HG02763 (cell line): Measurements from ENCODE around the gene SET.

Experiments
- ATAC-seq: cut with Tn5 transposase; IDR thresholded peaks from one replicate; pipeline ENCODE4 v1.9.1; 2021; ENCODE audit warnings: mild to moderate bottlenecking, moderate library complexity; ENCODE audit not compliant: unreplicated experiment

SET gene

DNA sequence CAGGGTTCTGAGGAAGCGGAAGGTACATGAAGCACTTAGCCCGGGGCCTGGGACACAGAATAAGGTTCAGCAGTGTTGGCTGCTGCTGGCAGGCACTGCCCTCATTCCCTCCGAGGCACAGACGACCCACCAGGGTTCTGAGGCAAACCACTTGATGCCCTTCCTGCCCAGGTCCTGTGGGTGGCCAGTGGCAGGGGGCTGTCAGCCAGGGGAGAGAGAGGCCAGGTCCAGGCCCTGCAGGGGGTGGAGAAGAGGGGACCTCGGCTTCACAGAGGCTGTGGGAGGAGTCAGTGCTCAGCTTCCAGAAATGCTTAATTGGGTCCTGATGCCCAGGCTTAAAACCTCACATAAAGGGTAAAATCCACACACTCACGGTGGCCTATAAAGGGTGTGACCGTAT is 39.3 kb downstream of the SET start:
- ATAC-seq = no peak

DNA sequence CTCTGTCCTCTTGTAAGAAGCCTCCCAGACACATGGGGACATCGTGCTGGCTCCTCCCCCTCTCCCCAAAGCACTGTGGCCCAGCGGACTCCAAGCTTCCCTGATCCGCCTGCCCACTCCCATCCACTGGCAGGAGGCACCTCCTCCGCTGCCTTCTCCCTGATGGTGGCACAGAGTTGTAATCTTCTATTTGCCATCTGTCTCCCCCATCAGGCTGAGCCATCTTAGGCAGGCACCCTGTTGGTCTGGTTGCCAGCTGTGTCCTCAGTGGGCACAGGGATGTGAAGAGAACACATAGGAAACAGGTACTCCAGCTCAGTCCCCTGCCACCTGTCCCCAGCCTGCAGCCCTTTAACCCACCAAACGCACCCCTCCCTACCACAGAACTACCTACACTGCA is 40.3 kb downstream of the SET start:
- ATAC-seq = no peak

DNA sequence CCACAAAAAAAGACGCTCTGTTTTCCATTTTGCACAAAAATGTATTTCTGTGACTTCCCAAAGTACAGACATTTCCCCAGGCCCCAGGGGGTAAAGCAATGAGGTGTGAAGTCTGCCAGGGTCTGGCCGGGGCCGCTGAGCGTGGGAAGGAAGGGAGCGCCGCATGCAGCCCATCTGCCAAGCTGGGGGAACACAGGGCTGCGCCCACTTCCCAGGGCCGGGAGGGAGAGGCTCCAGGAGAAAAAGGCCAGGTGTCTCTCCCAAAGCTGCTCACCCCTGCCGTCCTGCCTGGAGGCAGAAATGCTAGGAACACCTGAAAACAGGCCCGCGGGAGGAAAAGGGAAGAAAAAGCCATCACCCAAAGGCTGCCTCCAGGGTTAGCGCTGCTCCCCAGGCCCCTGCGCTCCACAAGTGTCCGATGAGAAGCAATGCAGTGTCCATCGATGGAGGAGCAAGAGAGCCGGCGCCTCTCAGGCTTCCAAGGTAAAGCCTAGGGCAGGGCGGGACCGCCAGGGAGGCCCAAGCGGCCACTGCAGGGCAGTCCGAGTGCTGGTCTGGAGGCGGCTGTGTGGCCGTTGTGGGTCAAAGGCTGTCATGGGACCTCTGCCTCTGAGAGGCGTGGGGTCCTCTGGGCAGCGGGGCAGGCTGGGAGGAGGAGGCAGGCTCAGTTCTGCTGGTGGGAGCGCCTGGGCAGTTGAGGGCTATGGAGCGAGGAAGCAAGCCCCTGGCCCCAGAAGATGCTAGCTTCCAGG is 40.9 kb downstream of the SET start:
- no peak for ATAC-seq

DNA sequence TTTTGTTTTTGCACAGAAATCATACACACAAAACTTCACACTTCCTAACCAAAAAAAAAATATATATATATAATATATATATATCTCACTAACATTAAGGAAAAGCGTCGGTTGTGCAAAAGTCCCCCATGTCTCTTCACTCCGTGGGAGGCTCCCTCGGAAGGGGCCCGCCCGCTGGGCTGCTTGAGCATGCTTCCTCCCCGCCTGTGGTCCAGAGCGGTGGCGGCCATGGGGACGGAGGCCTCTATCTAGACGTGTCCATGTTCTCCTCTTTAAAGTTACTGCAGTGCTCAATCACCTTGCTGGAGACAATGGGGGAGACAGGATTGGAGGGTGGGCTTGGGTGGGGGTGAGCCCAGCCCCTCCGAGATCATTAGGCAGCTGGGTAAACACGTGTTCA is 42.1 kb downstream of the SET start:
- ATAC-seq = no peak

DNA sequence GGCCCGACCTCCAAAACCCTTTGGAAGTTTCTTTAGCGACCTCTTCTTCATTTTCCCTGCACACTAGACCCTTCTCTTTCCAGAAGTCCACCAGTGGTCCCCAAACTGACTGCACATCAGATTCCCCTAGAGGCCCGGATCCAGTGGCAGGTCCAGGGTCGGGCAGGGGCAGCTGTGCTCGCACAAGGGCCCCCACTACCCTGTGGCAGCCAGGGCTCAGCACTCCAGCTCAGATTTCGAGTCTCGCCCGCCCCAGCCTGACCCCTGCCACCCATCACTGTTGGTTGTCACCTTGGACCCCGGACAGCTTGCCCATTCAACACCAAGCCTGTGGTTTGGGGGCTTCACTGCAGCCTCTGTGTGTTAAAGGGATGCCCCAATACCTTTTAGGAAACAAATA is 42.7 kb downstream of the SET start:
- no peak for ATAC-seq

DNA sequence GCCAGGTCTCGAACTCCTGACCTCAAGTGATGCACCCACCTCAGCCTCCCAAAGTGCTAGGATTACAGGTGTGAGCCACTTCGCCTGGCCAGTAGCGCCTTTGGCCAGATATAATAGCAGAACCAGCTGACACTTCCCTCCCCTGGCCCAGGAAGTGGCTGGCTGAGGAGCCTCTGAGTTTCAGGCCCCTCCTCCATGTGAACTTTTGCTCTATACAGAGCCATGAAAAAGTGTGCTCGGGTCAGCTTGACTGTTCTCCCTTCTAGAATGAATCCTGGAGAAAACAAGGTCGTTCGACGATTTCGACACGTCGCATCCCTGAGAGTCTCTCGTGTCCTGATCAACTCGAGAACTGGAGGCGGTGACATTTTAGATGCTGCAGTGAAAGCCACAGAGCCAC is 43.6 kb downstream of the SET start:
- no peak for ATAC-seq

DNA sequence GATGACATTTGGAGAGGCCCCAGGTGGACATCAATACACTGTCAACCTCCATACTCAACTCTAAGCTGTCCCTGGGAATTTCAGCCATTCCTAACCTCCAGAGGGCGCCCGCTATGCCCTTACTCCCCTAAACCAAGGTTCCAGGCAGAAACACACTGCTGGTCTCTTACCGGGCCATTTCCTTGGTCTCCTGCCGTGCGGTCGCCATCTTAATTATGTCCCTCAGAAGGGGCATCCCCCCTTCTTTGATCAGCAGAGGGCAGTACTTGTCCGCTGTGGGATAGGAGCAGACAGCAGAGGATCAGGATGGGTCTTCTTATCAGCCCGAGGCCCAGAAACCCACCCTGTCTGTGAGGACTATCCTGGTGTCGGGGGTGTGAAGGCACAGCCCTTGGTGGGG is 44.2 kb downstream of the SET start:
- no peak for ATAC-seq

DNA sequence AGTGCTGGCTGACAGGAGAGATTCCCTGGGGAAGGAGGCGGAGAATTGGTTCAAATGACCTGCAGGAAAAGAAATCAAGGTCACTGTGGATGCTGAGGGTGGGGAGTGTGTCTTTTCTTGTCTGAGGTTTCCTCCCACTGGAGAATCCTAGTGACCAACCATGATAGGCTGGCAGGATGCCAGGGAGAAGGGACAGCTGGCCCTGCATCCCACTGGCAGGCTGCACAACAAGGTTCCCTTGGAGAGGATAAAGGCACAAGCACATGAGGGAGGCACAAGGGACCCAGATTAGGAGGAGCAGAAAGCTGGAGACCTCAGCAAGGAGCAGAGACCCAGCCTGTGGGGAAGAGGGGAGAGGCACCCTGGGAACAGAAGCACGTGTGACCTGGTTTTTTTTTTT is 46.4 kb downstream of the SET start:
- ATAC-seq = no peak

DNA sequence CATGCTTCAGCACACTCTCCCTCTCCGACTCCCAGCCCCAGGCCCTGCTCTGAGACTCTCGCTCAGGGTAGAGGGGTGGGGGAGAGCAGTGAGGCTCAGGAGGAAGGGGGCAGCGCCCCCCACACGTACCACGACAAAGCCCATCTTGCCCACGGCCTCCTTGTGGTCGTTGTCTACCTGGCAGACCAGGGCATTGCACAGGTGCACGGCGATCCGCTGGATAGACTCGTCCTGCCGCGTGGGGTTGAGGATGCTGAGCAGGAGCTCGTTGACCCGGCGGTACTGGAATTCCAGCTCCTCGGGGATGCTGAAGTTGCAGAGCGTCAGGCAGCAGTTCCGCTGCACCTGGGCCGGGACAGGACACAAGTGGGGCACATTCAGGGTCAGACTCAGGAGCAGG is 53.4 kb downstream of the SET start:
- no peak for ATAC-seq

DNA sequence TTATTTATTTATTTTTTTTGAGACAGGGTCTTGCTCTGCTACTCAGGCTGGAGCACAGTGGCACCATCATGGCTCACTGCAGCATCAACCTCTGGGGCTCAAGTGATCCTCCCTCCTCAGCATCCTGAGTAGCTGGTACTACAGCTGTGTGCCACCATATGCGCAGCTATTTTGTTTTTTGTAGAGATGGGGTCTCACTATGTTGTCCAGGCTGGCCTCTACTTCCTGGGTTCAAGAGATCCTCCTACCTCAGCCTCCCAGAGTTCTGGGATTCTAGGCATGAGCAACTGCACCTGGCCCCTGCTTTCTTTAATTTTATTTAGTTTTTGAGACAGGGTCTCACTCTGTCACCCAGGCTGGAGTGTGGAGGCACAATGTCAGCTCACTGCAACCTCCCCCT is 54.4 kb downstream of the SET start:
- no peak for ATAC-seq
